Prostate gland (tissue), 2 donors: ENCODE data around the gene CFAP61. TPM values are rescaled to one million over a fixed set of nuclear protein-coding genes. Genes with fewer than 3 reads are reported as not detected.

Experiments used
- DNase-seq: peaks from one replicate; pipeline ENCODE4 v3.0.0-alpha.2; 2019; ENCODE audit warnings: low spot score
- H3K27ac ChIP-seq, 2 donors: fragments of 200-600 bp; sonication (generic); 2 replicates each; pipeline ENCODE4 v1.5.1; 2017 to 2019
- H3K27me3 ChIP-seq: fragments of 200-600 bp; sonication (generic); replicated peaks from 2 replicates; pipeline ENCODE4 v1.5.1; 2019; ENCODE audit not compliant: insufficient read depth
- H3K36me3 ChIP-seq, 2 donors: fragments of 200-600 bp; sonication (generic); 1 replicate in 1 of 2; 2 replicates in 1 of 2; pipeline versions ENCODE4 v1.5.1 to v1.8.1; 2017 to 2019
- H3K4me1 ChIP-seq: fragments of 200-600 bp; sonication (generic); replicated peaks from 2 replicates; pipeline ENCODE4 v1.5.1; 2019
- H3K4me3 ChIP-seq, 2 donors: fragments of 200-600 bp; sonication (generic); 2 replicates each; pipeline ENCODE4 v1.5.1; 2017 to 2019
- H3K9me3 ChIP-seq: fragments of 200-600 bp; sonication (generic); 2 replicates; pipeline ENCODE4 v1.5.1; 2017
- CTCF ChIP-seq, 4 experiments: fragments of 200-600 bp in 2 of 4; fragments of 450-650 bp in 2 of 4; sonication (generic) in 2 of 4; IDR thresholded peaks; 1 replicate in 3 of 4; 2 replicates in 1 of 4; pipeline ENCODE4 v1.5.1; 2016 to 2019; ENCODE audit warnings: antibody characterized with exemption in 4 of 4, mild to moderate bottlenecking in 2 of 4, moderate library complexity in 2 of 4
- POLR2A ChIP-seq: fragments of 450-650 bp; IDR thresholded peaks from one replicate; pipeline ENCODE4 v1.6.1; 2016; ENCODE audit warnings: antibody characterized with exemption, mild to moderate bottlenecking
- POLR2AphosphoS5 ChIP-seq: sonication (generic); formaldehyde crosslinking; IDR thresholded peaks from one replicate; pipeline ENCODE4 v1.6.1; 2017; ENCODE audit warnings: antibody characterized with exemption
- WGBS: methylation state at CpG from one replicate; pipeline ENCODE4 v1.1.5; 2018; 5-methylcytosine and 5-hydroxymethylcytosine counted together
- intact Hi-C: fragments of 100-400 bp; cut with DNase I; formaldehyde crosslinking; loops from one replicate; pipeline ENCODE4 v1.14.2; 2022
- total RNA-seq, 2 donors: library from RNA; depleted of rRNA; stranded (reverse); fragments of >200 nt; gene quantifications; one replicate each; pipeline ENCODE4 v1.1.0, GENCODE V29; 2016

Gene CFAP61
- total RNA-seq, 2 donors from 2014 or later: 0.14 to 8.1 TPM

- no peaks in the 10 kb centered on the region for H3K9me3 ChIP-seq
These were observed 21.6 kb downstream of the CFAP61 start for GRCh38 chr20:20073801-20074371.

GRCh38 chr20:20075032-20075431 lies 22.7 kb downstream of the CFAP61 start:
- H3K27me3 ChIP-seq: no peaks in the 10 kb centered on the region
- no peaks in the 10 kb centered on the region for H3K36me3 ChIP-seq
- WGBS: 86% methylated on average over 4 of the region's 4 CpGs
- H3K4me1 ChIP-seq: no peaks in the 10 kb centered on the region
- no peak overlapping the region for H3K4me3 ChIP-seq
- H3K9me3 ChIP-seq: no peaks in the 10 kb centered on the region
- no peak overlapping the region for H3K27ac ChIP-seq
- intact Hi-C loops: no loop called here
- TF ChIP-seq CTCF (IDR thresholded peaks at IDR 0.05) (no peak), POLR2AphosphoS5 (no peak), POLR2A (no peak)
- no peak for DNase-seq

More at GRCh38 chr20:20073801-20074371, 21.6 kb downstream of the CFAP61 start:
- WGBS: 70% methylated on average over 15 of the region's 15 CpGs
- Histone ChIP-seq H3K27ac (no peak overlapping the region), H3K36me3 (no peaks in the 10 kb centered on the region), H3K27me3 (no peaks in the 10 kb centered on the region), H3K4me3 (no peak overlapping the region), H3K4me1 (no peaks in the 10 kb centered on the region)
- intact Hi-C loops: no loop called here
- TF ChIP-seq POLR2A: no peak
- no peak for TF ChIP-seq CTCF (IDR thresholded peaks at IDR 0.05)
- TF ChIP-seq POLR2AphosphoS5: no peak
- DNase-seq: no peak

GRCh38 chr20:20076297-20077065 lies 24.1 kb downstream of the CFAP61 start:
- WGBS: 87% methylated on average over 9 of the region's 9 CpGs
- Histone ChIP-seq H3K27me3 (no peaks in the 10 kb centered on the region), H3K4me3 (no peak overlapping the region), H3K4me1 (no peaks in the 10 kb centered on the region), H3K36me3 (no peaks in the 10 kb centered on the region), H3K9me3 (no peaks in the 10 kb centered on the region), H3K27ac (no peak overlapping the region)
- DNase-seq: no peak
- TF ChIP-seq POLR2AphosphoS5: no peak
- TF ChIP-seq POLR2A: no peak
- intact Hi-C loops: no loop called here

GRCh38 chr20:20078041-20078440 lies 25.7 kb downstream of the CFAP61 start:
- no peak overlapping the region for H3K27ac ChIP-seq
- 88% methylated on average over 4 of the region's 4 CpGs for WGBS
- no peak for DNase-seq
- TF ChIP-seq CTCF (IDR thresholded peaks at IDR 0.05) (no peak), POLR2A (no peak), POLR2AphosphoS5 (no peak)
- intact Hi-C loops: no loop called here
- no peak overlapping the region for H3K4me3 ChIP-seq
- H3K36me3 ChIP-seq: no peaks in the 10 kb centered on the region
- H3K27me3 ChIP-seq: no peaks in the 10 kb centered on the region
- no peaks in the 10 kb centered on the region for H3K9me3 ChIP-seq
- H3K4me1 ChIP-seq: no peaks in the 10 kb centered on the region

- TF ChIP-seq POLR2A: no peak
- peak; percentile 42 for TF ChIP-seq POLR2AphosphoS5
- H3K4me1 ChIP-seq: no peaks in the 10 kb centered on the region
- H3K4me3 ChIP-seq: no peak overlapping the region
- no peak for DNase-seq
- H3K27ac ChIP-seq: no peak overlapping the region
- WGBS: 30% methylated on average over 5 of the region's 5 CpGs
- no peaks in the 10 kb centered on the region for H3K27me3 ChIP-seq
- no peaks in the 10 kb centered on the region for H3K9me3 ChIP-seq
- no peaks in the 10 kb centered on the region for H3K36me3 ChIP-seq
- intact Hi-C loops: no loop called here
These were observed 26.9 kb downstream of the CFAP61 start for GRCh38 chr20:20079102-20079784.
